ENCODE measurements around the gene TDRD7. TPM values are rescaled to one million over a fixed set of nuclear protein-coding genes. Genes with fewer than 3 reads are reported as not detected.

Gene TDRD7
- total and polyA plus RNA-seq, 2 of the 13 experiments (the other 11 are each of a cell fraction or from before 2014, with no cell fraction given) = 9.8 to 15.5 TPM

- 0 out of 2 replicates have a peak, but pooled peaks have one; percentile 11 for TF ChIP-seq ZNF687 (CRISPR knock-in tag; IDR thresholded peaks at IDR 0.05)
- TF ChIP-seq ZBTB33 (CRISPR knock-in tag; IDR thresholded peaks at IDR 0.05) = 0 out of 2 replicates have a peak, but pooled peaks have one; percentile 26
- peak; percentile 95 for TF ChIP-seq STAG1 (CRISPR knock-in tag; IDR thresholded peaks at IDR 0.05)
- 0 out of 2 replicates have a peak, but pooled peaks have one; percentile 13 for TF ChIP-seq ZFX (CRISPR knock-in tag; IDR thresholded peaks at IDR 0.05; ENCODE audit: low read depth)
- no peak for TF ChIP-seq ZNF7 (CRISPR knock-in tag; IDR thresholded peaks at IDR 0.05)
- TF ChIP-seq CENPX (CRISPR knock-in tag; IDR thresholded peaks at IDR 0.05) = no peak
- peak; percentile 94 for TF ChIP-seq RAD21 (CRISPR knock-in tag; IDR thresholded peaks at IDR 0.05)
- peak; percentile 49; the same call in 1 of the 2 replicates for TF ChIP-seq SALL1 (CRISPR knock-in tag; IDR thresholded peaks at IDR 0.05)
- TF ChIP-seq BHLHE40 (IDR thresholded peaks at IDR 0.05; ENCODE audit: low read length) = 0 out of 2 replicates have a peak, but pooled peaks have one; percentile 8
- TF ChIP-seq ZNF547 (CRISPR knock-in tag; IDR thresholded peaks at IDR 0.05) = 0 out of 2 replicates have a peak, but pooled peaks have one; percentile 29
- TF ChIP-seq ZSCAN30 (CRISPR knock-in tag; IDR thresholded peaks at IDR 0.05) = no peak
- peak; percentile 66 for TF ChIP-seq TEAD3 (CRISPR knock-in tag; optimal IDR thresholded peaks at IDR 0.05; ENCODE audit: borderline replicate concordance)
- TF ChIP-seq ETV5 (CRISPR knock-in tag; IDR thresholded peaks at IDR 0.05; ENCODE audit: borderline replicate concordance) = 0 out of 2 replicates have a peak, but pooled peaks have one; percentile 15
- TF ChIP-seq SAP130 (CRISPR knock-in tag; IDR thresholded peaks at IDR 0.05; ENCODE audit: low read depth) = 0 out of 2 replicates have a peak, but pooled peaks have one; percentile 21
- 0 out of 2 replicates have a peak, but pooled peaks have one; percentile 21 for TF ChIP-seq ZMYM4 (CRISPR knock-in tag; IDR thresholded peaks at IDR 0.05)
- no peak for TF ChIP-seq ISL2 (CRISPR knock-in tag; IDR thresholded peaks at IDR 0.05)
- TF ChIP-seq IRF2 (CRISPR knock-in tag; IDR thresholded peaks at IDR 0.05) = 0 out of 2 replicates have a peak, but pooled peaks have one; percentile 47
- no peak for TF ChIP-seq ZNF136 (CRISPR knock-in tag; IDR thresholded peaks at IDR 0.05; ENCODE audit: low read depth)
- no peak for TF ChIP-seq NCOR1 (IDR thresholded peaks at IDR 0.05; ENCODE audit: borderline replicate concordance, low read length)
- TF ChIP-seq NONO (IDR thresholded peaks at IDR 0.05) = no peak
- 0 out of 2 replicates have a peak, but pooled peaks have one; percentile 31 for TF ChIP-seq NONO (CRISPR knock-in tag; conservative IDR thresholded peaks at IDR 0.05)
- TF ChIP-seq LCORL (IDR thresholded peaks at IDR 0.05) = no peak
- TF ChIP-seq LCORL (CRISPR knock-in tag; IDR thresholded peaks at IDR 0.05) = 0 out of 2 replicates have a peak, but pooled peaks have one; percentile 46
- no peak for TF ChIP-seq ZNF510 (CRISPR knock-in tag; IDR thresholded peaks at IDR 0.05; ENCODE audit: low read depth)
- peak; percentile 40 for TF ChIP-seq XRCC5 (optimal IDR thresholded peaks at IDR 0.05; ENCODE audit: low read length)
- TF ChIP-seq ZNF264 (CRISPR knock-in tag; IDR thresholded peaks at IDR 0.05) = 0 out of 2 replicates have a peak, but pooled peaks have one; percentile 25
Measured at GRCh38 chr9:97468658-97469448, 57.0 kb downstream of the TDRD7 start (continued).

Data from HepG2 (cell line).